ENCODE data around the gene TRPV6. TPM values are rescaled to one million over a fixed set of nuclear protein-coding genes. Genes with fewer than 3 reads are reported as not detected.
A peak's percentile ranks its signal among the peaks of the same experiment; 100 is the strongest.

TRPV6 gene
- total and polyA plus RNA-seq, 2 donors from 2014 or later = 4.4 to 5.5 TPM

DNA sequence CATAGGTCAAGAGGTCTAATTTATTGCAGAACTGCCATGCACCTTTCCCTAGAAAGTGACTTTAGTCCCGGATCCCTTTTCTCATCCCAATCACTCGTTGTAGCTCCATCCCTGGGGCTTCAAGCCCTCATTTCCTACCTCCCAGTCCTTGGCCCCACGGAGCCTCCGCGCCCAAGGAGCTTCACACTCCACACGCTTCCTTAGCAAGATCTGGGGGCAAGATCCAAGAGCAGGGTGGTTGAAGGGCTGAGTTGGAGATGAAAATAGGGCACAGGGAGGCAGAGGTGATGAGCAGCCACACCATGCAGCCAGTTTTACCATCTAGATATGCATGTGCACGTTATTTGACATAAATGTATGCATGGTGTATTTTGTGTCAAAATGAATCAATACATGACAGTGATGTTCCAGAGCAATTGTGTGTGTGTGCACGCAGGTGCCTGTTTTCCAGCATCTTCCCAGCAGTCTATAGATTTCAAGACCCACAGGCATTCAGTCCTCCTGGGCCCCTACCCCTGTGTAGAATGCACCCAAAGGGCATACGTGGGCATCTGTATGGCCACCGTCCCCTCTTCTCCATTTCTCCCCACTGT, 6.0 kb upstream of the TRPV6 start:
- Histone ChIP-seq H3K9ac (ENCODE audit: low read length in 3 of 3) (no peak overlapping the region), H3K36me3 (ENCODE audit: control insufficient read depth in 2 of 3, insufficient read depth in 3 of 3, low read length in 3 of 3) (no peaks in the 10 kb centered on the region), H3K4me3 (ENCODE audit: low read length in 3 of 3) (no peak overlapping the region), H3K27ac (ENCODE audit: low read depth in 2 of 2, low read length in 2 of 2) (no peak overlapping the region), H3K27me3 (ENCODE audit: control insufficient read depth, insufficient read depth, low read length) (no peaks in the 10 kb centered on the region), H3K4me1 (ENCODE audit: control insufficient read depth in 2 of 3, insufficient read depth in 2 of 3, low read depth in 1 of 3, low read length in 3 of 3) (no peaks in the 10 kb centered on the region), H3K9me3 (ENCODE audit: control insufficient read depth in 2 of 3, insufficient read depth in 1 of 3, low read length in 3 of 3) (no peaks in the 10 kb centered on the region)
- no peak for FAIRE-seq
- intact Hi-C loops (cut with DNase I) = no loop called here
- TF ChIP-seq, protein P1, sequence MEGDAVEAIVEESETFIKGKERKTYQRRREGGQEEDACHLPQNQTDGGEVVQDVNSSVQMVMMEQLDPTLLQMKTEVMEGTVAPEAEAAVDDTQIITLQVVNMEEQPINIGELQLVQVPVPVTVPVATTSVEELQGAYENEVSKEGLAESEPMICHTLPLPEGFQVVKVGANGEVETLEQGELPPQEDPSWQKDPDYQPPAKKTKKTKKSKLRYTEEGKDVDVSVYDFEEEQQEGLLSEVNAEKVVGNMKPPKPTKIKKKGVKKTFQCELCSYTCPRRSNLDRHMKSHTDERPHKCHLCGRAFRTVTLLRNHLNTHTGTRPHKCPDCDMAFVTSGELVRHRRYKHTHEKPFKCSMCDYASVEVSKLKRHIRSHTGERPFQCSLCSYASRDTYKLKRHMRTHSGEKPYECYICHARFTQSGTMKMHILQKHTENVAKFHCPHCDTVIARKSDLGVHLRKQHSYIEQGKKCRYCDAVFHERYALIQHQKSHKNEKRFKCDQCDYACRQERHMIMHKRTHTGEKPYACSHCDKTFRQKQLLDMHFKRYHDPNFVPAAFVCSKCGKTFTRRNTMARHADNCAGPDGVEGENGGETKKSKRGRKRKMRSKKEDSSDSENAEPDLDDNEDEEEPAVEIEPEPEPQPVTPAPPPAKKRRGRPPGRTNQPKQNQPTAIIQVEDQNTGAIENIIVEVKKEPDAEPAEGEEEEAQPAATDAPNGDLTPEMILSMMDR (IDR thresholded peaks at IDR 0.05; ENCODE audit: borderline replicate concordance, extremely low read depth, insufficient read depth) = no peak
- peak in 1 of 5 donors; percentile 12 for DNase-seq

DNA sequence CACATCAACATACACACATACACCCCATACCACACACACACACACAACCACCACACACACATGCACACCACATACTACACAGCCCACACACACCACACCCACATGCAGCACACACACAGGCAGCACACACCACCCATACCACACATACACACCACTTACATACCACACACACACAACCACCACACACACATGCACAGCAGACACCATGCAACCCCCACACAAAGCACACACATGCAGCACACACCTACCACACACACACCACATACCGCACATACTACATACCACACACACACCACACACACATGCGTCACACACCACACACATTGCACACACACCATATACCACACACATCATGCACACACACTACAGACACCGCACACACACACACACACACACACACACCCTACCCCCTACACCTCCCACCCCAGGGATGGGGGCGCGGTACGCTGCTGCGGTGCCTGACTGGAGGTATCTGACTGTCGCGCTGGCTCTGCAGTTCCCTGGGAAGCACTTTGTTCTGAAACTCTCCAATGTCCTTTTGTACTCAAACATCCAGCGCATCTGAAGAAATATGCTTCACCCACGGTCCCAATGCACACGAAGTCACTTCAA, 5.4 kb upstream of the TRPV6 start:
- Histone ChIP-seq H3K36me3 (ENCODE audit: control insufficient read depth in 2 of 3, insufficient read depth in 3 of 3, low read length in 3 of 3) (no peaks in the 10 kb centered on the region), H3K4me1 (ENCODE audit: control insufficient read depth in 2 of 3, insufficient read depth in 2 of 3, low read depth in 1 of 3, low read length in 3 of 3) (no peaks in the 10 kb centered on the region), H3K9ac (ENCODE audit: low read length in 3 of 3) (no peak overlapping the region), H3K27me3 (ENCODE audit: control insufficient read depth, insufficient read depth, low read length) (no peaks in the 10 kb centered on the region), H3K9me3 (ENCODE audit: control insufficient read depth in 2 of 3, insufficient read depth in 1 of 3, low read length in 3 of 3) (no peaks in the 10 kb centered on the region), H3K4me3 (ENCODE audit: low read length in 3 of 3) (peak overlapping the region in 1 of 3 donors; percentile 17), H3K27ac (ENCODE audit: low read depth in 2 of 2, low read length in 2 of 2) (no peak overlapping the region)
- DNase-seq = peak in 1 of 5 donors; percentile 19
- FAIRE-seq = no peak
- intact Hi-C loops (cut with DNase I) = no loop called here
- TF ChIP-seq, protein P1 (IDR thresholded peaks at IDR 0.05; ENCODE audit: borderline replicate concordance, extremely low read depth, insufficient read depth) = no peak

DNA sequence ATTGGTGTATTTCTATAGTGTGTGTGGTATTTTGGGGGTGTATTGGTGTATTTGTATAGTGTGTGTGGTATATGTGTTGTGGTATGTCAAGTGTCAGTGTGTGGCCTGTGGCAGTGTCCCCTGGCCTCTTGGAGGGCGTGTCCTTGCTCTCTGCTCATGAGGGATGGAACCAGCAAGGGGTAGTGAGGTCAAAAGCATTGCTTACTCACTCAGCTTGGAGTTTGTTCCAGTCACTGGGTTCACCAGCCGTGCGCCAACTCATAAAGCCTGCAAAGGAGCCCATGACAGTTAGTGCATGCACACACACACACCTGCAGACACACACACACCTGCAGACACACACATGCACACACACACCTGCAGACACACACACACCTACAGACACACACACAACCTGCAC, 4.3 kb upstream of the TRPV6 start:
- H3K9me3 ChIP-seq (ENCODE audit: control insufficient read depth in 2 of 3, insufficient read depth in 1 of 3, low read length in 3 of 3) = no peaks in the 10 kb centered on the region
- no peaks in the 10 kb centered on the region for H3K4me1 ChIP-seq (ENCODE audit: control insufficient read depth in 2 of 3, insufficient read depth in 2 of 3, low read depth in 1 of 3, low read length in 3 of 3)
- H3K27ac ChIP-seq (ENCODE audit: low read depth in 2 of 2, low read length in 2 of 2) = no peak overlapping the region
- H3K4me3 ChIP-seq (ENCODE audit: low read length in 3 of 3) = no peak overlapping the region
- intact Hi-C loops (cut with DNase I) = no loop called here
- no peak for FAIRE-seq
- no peaks in the 10 kb centered on the region for H3K36me3 ChIP-seq (ENCODE audit: control insufficient read depth in 2 of 3, insufficient read depth in 3 of 3, low read length in 3 of 3)
- H3K9ac ChIP-seq (ENCODE audit: low read length in 3 of 3) = no peak overlapping the region
- TF ChIP-seq, protein P1 (IDR thresholded peaks at IDR 0.05; ENCODE audit: borderline replicate concordance, extremely low read depth, insufficient read depth) = no peak
- DNase-seq = peak in 3 of 5 donors; percentile 22 to 38 (median 31)
- no peaks in the 10 kb centered on the region for H3K27me3 ChIP-seq (ENCODE audit: control insufficient read depth, insufficient read depth, low read length)
